ENCODE results near the gene NECAB3. TPM values are rescaled to one million over a fixed set of nuclear protein-coding genes. Genes with fewer than 3 reads are reported as not detected.

Gene NECAB3
- total and polyA plus RNA-seq, 2 of the 13 experiments (the other 11 are each of a cell fraction or from before 2014, with no cell fraction given), result 61.5 to 65.5 TPM

DNA sequence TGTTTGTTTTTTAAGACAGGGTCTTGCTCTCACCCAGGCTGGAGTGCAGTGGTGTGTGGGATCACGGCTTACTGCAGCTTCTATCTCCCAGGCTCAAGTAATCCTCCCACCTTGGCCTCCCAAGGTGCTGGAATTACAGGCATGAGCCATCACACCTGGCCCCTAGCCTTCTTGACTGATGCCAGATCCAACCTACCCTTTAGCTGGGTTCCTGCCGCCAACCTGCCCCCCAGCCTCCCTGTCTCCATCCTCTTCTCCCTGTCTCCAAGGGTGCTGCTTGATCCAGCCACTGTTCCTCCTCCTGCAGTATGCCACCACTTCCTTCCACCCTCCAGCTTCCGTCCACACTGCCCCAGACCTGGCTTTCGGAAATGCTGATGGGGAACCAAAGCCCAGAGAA lies 15.3 kb downstream of the NECAB3 start:
- Histone ChIP-seq H2AFZ (ENCODE audit: low read length) (no peak overlapping the region), H3K36me3 (replicated peaks in 1 of 2; ENCODE audit: control insufficient read depth in 1 of 2, insufficient read depth in 2 of 2, low read length in 2 of 2) (peaks cover 40 to 47% of the 10 kb centered on the region in 2 experiments), H3K27ac (ENCODE audit: extremely low read length, insufficient read depth, low read length) (no peak overlapping the region), H3K9ac (ENCODE audit: insufficient read depth, low read depth, low read length) (no peak overlapping the region), H3K4me3 (replicated peaks in 1 of 3; ENCODE audit: insufficient read depth in 1 of 3, low read depth in 2 of 3, low read length in 3 of 3) (no peak overlapping the region), H4K20me1 (ENCODE audit: insufficient read depth, low read length) (no peaks in the 10 kb centered on the region), H3K4me2 (ENCODE audit: low read depth, low read length) (no peak overlapping the region), H3K9me3 (ENCODE audit: low read length) (no peaks in the 10 kb centered on the region), H3K79me2 (ENCODE audit: insufficient read depth, low read length) (peaks cover 4% of the 10 kb centered on the region), H3K4me1 (ENCODE audit: insufficient read depth, low read length) (peaks cover 23% of the 10 kb centered on the region), H3K27me3 (ENCODE audit: control insufficient read depth in 1 of 2, insufficient read depth in 2 of 2, low read length in 2 of 2) (no peaks in the 10 kb centered on the region; a peak in 1 of 5 replicates)
- WGBS (ENCODE audit: low lambda C conversion rate), result 98% methylated on average over 4 of the region's 4 CpGs
- CTCF ChIA-PET (ENCODE audit: low intra/inter-chr PET ratio, low total read pairs), result no interaction called here
- POLR2A ChIA-PET, result no interaction called here
- ATAC-seq (no peak), FAIRE-seq (no peak), DNase-seq (ENCODE audit: low spot score) (no peak)
- intact Hi-C loops (cut with micrococcal nuclease; ENCODE audit: unreplicated experiment) (no loop called here), in situ Hi-C loops (cut with HindIII; ENCODE audit: extremely low pct_ligation_motif_present, low pct_unique_long_range_greater_than_20kb) (no loop called here)
- BruUV-seq (replicated peaks), result no TSS peak
- TF ChIP-seq SIX1 (CRISPR knock-in tag; IDR thresholded peaks at IDR 0.05; ENCODE audit: borderline replicate concordance) (no peak), PHB2 (IDR thresholded peaks at IDR 0.05; ENCODE audit: partially characterized antibody) (no peak), NR2F6 (IDR thresholded peaks at IDR 0.05) (no peak), NR2F6 (CRISPR knock-in tag; IDR thresholded peaks at IDR 0.05) (no peak), ZNF225 (CRISPR knock-in tag; IDR thresholded peaks at IDR 0.05) (no peak), ZNF839 (CRISPR knock-in tag; IDR thresholded peaks at IDR 0.05; ENCODE audit: borderline replicate concordance) (no peak), DPF2 (CRISPR knock-in tag; IDR thresholded peaks at IDR 0.05; ENCODE audit: borderline replicate concordance, low read depth) (no peak), SUZ12 (IDR thresholded peaks at IDR 0.05; ENCODE audit: low read depth, low read length) (no peak), SYNCRIP (IDR thresholded peaks at IDR 0.05; ENCODE audit: insufficient read depth, low read depth, low read length) (no peak), ZNF563 (CRISPR knock-in tag; IDR thresholded peaks at IDR 0.05) (no peak), ZNF235 (CRISPR knock-in tag; IDR thresholded peaks at IDR 0.05; ENCODE audit: borderline replicate concordance) (no peak), TP53 (CRISPR knock-in tag; conservative IDR thresholded peaks at IDR 0.05) (no peak), ZNF350 (CRISPR knock-in tag; IDR thresholded peaks at IDR 0.05; ENCODE audit: borderline replicate concordance, low read depth) (no peak), NCOA5 (CRISPR knock-in tag; IDR thresholded peaks at IDR 0.05) (no peak), MED8 (CRISPR knock-in tag; IDR thresholded peaks at IDR 0.05; ENCODE audit: insufficient replicate concordance) (peak; percentile 30)
- TF ChIP-seq, protein P1, sequence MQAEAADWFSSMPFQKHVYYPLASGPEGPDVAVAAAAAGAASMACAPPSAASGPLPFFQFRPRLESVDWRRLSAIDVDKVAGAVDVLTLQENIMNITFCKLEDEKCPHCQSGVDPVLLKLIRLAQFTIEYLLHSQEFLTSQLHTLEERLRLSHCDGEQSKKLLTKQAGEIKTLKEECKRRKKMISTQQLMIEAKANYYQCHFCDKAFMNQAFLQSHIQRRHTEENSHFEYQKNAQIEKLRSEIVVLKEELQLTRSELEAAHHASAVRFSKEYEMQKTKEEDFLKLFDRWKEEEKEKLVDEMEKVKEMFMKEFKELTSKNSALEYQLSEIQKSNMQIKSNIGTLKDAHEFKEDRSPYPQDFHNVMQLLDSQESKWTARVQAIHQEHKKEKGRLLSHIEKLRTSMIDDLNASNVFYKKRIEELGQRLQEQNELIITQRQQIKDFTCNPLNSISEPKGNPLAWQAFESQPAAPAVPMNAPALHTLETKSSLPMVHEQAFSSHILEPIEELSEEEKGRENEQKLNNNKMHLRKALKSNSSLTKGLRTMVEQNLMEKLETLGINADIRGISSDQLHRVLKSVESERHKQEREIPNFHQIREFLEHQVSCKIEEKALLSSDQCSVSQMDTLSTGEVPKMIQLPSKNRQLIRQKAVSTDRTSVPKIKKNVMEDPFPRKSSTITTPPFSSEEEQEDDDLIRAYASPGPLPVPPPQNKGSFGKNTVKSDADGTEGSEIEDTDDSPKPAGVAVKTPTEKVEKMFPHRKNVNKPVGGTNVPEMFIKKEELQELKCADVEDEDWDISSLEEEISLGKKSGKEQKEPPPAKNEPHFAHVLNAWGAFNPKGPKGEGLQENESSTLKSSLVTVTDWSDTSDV (CRISPR knock-in tag; IDR thresholded peaks at IDR 0.05), result no peak
- TF ChIP-seq, protein P2, sequence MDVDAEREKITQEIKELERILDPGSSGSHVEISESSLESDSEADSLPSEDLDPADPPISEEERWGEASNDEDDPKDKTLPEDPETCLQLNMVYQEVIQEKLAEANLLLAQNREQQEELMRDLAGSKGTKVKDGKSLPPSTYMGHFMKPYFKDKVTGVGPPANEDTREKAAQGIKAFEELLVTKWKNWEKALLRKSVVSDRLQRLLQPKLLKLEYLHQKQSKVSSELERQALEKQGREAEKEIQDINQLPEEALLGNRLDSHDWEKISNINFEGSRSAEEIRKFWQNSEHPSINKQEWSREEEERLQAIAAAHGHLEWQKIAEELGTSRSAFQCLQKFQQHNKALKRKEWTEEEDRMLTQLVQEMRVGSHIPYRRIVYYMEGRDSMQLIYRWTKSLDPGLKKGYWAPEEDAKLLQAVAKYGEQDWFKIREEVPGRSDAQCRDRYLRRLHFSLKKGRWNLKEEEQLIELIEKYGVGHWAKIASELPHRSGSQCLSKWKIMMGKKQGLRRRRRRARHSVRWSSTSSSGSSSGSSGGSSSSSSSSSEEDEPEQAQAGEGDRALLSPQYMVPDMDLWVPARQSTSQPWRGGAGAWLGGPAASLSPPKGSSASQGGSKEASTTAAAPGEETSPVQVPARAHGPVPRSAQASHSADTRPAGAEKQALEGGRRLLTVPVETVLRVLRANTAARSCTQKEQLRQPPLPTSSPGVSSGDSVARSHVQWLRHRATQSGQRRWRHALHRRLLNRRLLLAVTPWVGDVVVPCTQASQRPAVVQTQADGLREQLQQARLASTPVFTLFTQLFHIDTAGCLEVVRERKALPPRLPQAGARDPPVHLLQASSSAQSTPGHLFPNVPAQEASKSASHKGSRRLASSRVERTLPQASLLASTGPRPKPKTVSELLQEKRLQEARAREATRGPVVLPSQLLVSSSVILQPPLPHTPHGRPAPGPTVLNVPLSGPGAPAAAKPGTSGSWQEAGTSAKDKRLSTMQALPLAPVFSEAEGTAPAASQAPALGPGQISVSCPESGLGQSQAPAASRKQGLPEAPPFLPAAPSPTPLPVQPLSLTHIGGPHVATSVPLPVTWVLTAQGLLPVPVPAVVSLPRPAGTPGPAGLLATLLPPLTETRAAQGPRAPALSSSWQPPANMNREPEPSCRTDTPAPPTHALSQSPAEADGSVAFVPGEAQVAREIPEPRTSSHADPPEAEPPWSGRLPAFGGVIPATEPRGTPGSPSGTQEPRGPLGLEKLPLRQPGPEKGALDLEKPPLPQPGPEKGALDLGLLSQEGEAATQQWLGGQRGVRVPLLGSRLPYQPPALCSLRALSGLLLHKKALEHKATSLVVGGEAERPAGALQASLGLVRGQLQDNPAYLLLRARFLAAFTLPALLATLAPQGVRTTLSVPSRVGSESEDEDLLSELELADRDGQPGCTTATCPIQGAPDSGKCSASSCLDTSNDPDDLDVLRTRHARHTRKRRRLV (CRISPR knock-in tag; IDR thresholded peaks at IDR 0.05), result no peak
- TF ChIP-seq, protein P3, sequence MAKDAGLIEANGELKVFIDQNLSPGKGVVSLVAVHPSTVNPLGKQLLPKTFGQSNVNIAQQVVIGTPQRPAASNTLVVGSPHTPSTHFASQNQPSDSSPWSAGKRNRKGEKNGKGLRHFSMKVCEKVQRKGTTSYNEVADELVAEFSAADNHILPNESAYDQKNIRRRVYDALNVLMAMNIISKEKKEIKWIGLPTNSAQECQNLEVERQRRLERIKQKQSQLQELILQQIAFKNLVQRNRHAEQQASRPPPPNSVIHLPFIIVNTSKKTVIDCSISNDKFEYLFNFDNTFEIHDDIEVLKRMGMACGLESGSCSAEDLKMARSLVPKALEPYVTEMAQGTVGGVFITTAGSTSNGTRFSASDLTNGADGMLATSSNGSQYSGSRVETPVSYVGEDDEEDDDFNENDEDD (CRISPR knock-in tag; IDR thresholded peaks at IDR 0.05; ENCODE audit: borderline replicate concordance), result no peak
